ENCODE data around the gene TMPRSS2.

Gene TMPRSS2

GRCh38 chr21:41509145-41509496 lies 1.2 kb upstream of the TMPRSS2 start:
- no peak for DNase-seq

- no peak for DNase-seq
Observed at GRCh38 chr21:41508415-41509144, 622 bp upstream of the TMPRSS2 start.

DNA sequence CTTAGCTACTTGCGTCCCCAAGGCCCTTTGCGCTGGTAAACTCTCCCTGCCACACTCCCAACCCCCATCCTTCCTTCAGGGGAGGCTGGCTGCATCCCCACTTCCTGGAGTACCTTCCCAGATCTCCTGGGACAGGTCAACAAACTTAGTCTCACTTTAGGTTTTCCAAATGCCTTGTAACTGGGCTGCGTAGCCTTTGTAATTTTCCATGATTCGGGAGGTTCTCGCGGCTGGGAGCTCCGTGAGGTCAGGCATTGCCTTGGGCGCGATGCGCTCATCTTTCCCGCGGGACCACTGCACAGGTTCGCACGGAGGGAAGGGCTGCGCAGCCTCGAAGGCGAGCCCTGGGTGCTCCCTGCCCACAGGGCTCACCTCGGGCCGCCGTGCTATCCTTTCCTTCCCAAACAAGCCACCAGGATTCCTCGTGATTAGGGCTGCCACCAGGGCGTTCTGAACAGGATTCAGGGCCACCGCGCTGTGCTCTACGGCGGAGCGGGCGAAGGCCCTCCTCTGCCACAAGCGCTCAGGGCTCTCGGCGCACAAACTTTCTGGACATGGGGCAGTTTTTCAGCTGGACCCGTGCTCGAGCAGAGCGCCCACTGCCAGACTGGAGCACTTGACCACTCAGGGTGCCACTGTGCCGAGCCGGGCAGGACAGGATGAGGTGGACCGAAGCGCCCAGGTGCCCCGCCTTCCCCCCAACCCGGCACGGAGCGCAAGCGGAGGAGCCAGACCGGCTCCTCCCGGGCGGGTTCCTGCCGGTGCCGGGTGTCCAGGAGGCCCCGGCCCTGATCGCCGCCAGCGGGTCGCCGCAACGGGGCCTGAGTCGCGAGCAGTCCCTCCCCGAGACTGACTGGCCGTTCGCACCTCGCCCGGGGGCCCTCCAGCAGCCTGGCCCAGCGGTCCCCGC lies 1.1 kb downstream of the TMPRSS2 start:
- no peak for DNase-seq

DNA sequence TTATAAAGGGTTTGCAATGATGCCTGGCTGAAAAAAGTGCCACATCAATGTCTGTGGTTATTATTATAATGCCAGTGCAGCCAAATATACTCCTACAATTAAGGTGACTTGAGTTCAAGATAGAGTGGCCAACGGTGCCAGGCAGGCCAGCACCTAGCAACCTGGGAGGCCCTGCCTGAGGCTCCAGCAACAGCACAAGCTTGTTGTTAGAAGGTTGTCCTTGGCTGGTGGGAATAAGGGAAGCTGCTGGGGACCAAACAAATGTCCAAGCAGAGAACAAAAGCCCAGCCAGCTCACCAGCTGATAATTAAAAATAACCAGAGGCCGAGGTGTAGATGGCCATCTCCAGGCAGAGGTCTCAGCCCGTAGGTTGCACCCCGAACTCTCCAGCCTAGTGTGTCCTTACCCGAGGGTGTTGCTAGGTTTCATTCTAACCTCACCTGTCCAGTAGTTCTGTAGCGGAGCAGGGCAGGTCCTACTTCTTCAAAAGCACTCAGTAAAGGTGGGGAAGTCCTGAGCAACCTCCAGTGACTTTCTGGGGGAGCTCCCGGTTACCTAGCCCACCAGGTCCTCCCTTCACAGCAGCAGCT lies 1.9 kb downstream of the TMPRSS2 start:
- DNase-seq, result no peak

GRCh38 chr21:41504030-41504429 lies 3.9 kb downstream of the TMPRSS2 start:
- DNase-seq, result no peak

DNA sequence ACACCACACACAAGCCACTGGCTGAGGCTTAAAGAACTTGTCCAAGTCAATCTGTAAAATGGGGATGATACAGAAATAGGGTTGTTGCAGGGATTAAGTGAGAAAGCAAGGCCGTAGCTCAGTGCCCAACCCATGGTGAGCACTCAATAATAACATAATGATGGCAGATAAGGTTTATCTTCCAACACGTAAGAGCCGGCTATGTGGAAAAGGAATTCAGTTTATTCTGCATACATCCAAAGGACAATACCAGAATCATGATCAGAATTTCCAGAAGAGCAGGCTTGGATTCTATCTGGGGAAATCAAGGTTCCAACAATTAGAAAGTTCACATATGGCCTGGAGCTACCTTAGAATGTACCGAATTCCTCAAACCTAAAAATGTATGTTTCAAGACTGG lies 4.6 kb downstream of the TMPRSS2 start:
- no peak for DNase-seq

DNA sequence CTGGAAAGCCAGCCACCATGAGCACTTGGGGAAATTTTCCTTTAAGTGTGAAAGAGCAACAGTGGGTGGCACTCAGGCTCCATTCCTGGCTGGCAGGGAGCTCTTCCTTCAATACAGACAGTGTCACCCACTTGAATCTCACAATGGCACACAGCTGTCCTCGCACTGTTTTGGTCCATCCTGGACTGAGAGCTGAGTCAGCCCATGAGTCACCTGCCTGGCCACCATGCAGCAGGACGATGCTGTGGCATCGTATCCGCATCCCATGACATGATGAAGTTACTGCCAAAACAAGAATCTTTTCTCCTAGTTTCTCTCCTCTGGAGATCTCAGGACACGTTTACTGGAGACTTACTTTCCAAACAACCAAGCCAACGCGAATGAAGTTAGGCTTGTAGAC lies 6.0 kb downstream of the TMPRSS2 start:
- no peak for DNase-seq

GRCh38 chr21:41500931-41501381 lies 7.0 kb downstream of the TMPRSS2 start:
- DNase-seq, result no peak

- DNase-seq, result no peak
Observed at GRCh38 chr21:41500363-41500762, 7.6 kb downstream of the TMPRSS2 start.

DNA sequence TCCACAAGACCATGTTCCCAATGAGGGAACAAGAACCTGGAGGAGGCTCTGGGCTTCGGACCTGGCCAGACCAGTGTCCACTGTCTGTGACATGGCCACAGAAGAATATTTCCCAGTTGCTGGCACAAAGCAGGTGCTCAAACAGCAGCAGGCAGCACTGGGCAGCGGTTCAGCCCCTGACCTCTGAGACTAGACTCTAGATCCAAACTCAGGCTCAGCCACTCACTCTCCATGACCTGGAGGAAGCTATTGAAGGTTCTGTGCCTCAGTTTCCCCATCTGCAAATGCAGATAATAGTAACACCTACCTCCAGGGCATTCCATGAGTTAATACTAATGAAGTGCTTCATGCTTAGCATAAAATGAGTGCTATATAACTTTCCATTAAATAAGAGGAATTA lies 8.0 kb downstream of the TMPRSS2 start:
- DNase-seq, result no peak

- DNase-seq, result no peak
Observed at GRCh38 chr21:41497788-41498187, 10.2 kb downstream of the TMPRSS2 start.

GRCh38 chr21:41497008-41497407 lies 10.9 kb downstream of the TMPRSS2 start:
- no peak for DNase-seq

DNA sequence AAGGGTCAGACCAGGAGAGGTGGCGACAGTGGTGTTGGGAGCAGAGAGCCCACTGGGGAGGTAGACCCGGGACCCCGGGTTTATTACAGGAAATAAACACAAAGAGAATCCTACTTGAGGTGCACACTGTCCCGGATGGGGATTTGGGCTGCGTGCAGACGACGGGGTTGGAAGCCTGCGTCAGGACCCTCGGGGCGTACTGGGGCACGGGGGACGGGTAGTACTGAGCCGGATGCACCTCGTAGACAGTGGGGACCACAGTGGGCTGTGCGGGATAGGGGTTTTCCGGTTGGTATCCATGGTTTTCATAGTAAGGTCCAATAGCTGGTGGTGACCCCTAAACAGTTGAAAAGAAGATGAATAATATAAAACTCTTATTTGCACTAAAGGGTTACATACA lies 13.7 kb downstream of the TMPRSS2 start:
- no peak for DNase-seq

GRCh38 chr21:41491412-41491811 lies 16.5 kb downstream of the TMPRSS2 start:
- no peak for DNase-seq

DNA sequence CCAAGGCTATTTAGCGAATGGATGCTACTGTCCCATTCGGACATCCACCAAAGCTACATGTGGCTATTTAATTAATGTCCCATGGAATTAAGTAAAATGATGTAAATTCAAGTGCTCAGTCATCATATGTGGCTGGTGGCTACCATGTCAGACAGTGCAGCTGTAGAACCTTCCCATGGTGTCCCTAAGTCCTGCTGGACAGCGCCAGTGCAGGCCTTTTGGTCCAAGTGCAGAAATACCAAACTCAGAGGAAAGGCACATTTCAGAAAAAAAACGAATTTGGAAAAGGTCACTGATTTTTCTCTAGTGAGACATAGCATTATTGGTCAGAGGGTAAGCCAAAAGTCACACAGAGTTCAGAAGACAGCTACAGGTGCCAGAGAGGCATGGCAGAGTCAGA lies 17.6 kb downstream of the TMPRSS2 start:
- no peak for DNase-seq

GRCh38 chr21:41489329-41489728 lies 18.6 kb downstream of the TMPRSS2 start:
- DNase-seq, result no peak

GRCh38 chr21:41488080-41488479 lies 19.9 kb downstream of the TMPRSS2 start:
- no peak for DNase-seq

DNA sequence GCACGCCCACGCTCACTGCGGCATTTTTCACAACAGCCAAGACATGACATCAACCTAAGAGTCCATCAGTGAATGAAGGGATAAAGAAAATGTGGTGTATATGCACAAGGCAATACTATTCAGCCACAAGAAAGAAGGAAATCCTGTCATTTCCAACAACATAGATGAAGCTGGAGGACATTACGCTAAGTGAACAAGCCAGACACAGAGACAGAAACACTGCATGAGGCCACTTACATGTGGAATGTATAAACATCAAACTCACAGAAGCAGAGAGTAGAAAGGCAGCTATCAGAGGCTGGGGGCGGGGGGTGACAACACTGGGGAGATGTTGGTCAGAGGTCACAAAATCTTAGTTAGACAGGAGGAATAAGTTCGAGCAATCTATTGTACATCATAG lies 20.9 kb downstream of the TMPRSS2 start:
- no peak for DNase-seq

GRCh38 chr21:41483973-41484372 lies 24.0 kb downstream of the TMPRSS2 start:
- no peak for DNase-seq

DNA sequence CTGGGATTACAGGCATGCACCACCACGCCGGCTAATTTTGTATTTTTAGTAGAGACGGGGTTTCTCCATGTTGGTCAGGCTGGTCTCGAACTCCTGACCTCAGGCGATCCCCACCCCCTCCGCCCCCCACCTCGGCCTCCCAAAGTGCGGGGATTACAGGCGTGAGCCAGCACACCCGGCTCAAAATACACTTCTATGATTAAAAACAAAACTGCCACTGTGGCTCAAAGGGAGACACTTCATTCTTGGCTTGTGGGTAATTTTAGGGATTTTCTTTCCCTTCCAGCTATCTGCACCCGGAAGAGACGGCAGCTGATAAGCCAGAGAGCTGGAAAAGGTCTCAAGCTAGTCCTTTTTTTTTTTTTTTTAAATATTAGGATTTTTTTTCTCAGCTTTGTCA lies 24.5 kb downstream of the TMPRSS2 start:
- no peak for DNase-seq

- DNase-seq, result no peak
Observed at GRCh38 chr21:41482980-41483379, 25.0 kb downstream of the TMPRSS2 start.

DNA sequence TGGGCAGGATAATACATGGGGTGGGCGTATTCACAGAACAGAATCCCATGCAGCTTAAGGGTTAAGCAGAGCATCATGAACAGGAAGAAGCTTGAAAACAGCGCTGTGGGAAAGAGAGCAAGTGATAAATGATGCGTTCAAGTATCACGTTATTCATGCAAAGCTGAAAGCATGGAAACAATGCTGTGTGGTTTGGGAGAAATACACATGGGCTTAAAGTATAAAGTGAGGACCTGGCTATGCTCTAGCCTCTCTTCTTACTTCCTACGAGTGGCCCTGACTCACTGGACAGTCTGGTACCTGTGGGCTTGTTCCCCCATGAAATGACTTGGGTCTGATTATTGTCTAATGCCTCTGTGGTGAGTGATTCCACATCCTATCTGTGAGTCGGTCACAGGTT lies 25.7 kb downstream of the TMPRSS2 start:
- no peak for DNase-seq

- DNase-seq, result no peak
Observed at GRCh38 chr21:41481191-41481590, 26.8 kb downstream of the TMPRSS2 start.
